Activated T-cell treated with anti-CD3 and anti-CD28 coated beads, Interleukin-2, amount 50 U/mL, for 1 hour (primary cell): ENCODE data around the gene TMEM231.
"Not testable (repeated sequence)": the region's sequence is repeated elsewhere in the genome, so short reads cannot be mapped to it uniquely, and the experiment has no call there.

Experiments used
- DNase-seq: peaks from one replicate; pipeline ENCODE4 v3.0.0-alpha.2; 2020

TMEM231 gene

GRCh38 chr16:75566040-75566757 lies 10.1 kb upstream of the TMEM231 start, which contains the start of gene GABARAPL2:
Gene GABARAPL2, plus strand, starts transcription at chr16:75566379. Its CDS starts 108 bp downstream, at chr16:75566487.
- DNase-seq = peak; percentile 97

DNA sequence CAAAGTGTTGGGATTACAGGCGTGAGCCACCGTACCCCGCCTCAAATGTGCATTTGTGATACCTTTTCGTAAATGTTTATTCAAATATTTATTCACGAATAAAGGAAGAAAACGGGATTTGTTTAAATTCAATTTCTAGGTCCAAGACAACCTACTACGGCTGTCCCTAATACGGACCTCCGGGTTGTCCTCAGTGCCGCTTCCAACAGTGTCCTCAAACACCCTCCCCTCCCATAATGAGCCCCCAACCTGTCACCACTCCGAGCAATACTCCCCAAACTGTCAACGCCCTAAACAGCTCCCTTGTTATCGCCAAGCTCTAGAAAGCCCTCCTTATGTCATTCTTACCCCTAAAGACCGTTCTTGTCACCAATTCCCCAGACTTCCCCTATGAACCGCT lies 9.6 kb upstream of the TMEM231 start:
- no peak for DNase-seq

DNA sequence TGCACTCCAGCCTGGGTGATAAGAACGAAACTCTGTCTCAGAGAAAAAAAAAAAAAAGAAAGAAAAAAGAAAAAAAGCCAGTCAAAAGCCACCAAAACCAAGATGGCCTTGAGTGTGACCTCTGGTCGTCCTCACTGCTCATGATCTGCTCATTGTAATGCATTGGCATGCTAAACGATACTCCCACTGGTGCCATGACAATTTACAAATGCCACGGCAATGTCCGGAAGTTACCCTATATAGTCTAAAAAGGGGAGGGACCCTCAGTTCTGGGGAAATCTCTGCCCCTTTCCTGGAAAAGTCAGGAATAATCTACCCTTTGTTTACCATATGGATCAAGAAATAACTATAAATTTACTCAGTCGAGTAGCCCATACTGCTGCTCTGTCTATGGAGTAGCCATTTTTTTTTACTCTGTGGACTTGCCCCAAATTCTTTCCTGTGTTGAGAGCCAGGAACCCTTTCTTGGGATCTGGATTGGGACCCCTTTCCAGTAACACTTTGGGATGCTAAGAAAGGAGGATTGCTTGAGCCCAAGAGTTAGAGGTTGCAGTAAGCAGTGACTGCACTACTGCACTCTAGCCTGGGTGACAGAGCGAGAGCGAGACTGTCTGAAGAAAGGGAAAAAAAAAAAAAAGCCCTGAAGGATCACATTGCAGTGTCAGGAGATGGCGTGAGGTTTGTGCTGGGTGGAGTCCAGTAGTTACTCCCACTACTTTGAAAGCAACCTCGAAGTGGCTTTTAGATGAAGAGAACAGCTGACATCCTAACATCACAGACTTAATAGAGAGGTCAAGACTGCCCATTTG lies 3.7 kb upstream of the TMEM231 start:
- no peak for DNase-seq

- DNase-seq = no peak
Measured at GRCh38 chr16:75558846-75559401, 2.9 kb upstream of the TMEM231 start.

DNA sequence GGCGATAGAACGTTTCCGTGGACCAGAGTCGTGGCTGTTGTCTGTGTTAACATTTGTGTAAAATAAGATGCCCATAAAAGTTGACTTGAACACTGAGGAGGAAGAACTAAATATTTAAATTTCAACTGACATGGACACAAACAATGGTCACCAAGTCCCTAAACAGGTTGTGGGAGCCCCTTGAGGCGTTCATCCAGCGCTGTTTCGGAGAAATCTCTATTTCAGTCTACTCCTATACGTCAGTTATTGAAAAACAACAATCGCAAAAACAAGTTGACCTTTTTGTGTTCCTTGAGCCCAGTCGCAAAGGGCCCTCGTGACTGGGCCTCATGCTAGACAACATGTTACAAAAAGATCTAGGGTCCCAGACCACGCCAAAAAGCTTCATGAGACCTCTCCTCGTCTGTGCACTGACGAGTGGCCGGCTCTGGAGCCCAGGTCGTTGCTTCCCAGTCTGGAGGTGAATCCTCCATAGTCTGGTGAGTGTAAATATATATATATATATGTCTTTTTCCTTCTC lies 439 bp upstream of the TMEM231 start:
- no peak for DNase-seq

- no peak for DNase-seq
Measured at GRCh38 chr16:75555213-75555706, 792 bp downstream of the TMEM231 start.

- no peak for DNase-seq
Measured at GRCh38 chr16:75552951-75553350, 3.1 kb downstream of the TMEM231 start.

DNA sequence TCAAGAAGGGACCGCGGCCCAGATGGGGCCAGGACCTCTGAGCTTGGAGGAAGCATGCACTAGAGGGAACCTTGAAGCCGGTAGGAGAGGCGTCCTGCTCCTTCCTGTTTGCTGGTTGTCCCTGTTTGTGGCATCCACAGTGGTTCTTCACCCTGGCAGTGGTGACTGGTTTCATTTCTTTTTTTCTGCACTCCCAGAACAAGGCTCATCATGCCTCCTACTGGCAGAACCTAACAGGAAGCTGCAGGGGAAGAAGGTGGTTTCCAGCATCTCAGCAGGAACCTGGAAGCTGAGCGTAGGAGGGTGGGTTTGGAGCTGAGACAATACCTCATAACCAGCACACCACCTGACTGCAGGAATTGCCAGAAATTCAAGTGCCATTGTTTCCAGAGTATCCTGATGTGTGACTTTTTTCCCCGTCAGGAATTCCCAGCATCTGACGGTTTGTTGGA lies 5.8 kb downstream of the TMEM231 start:
- no peak for DNase-seq

GRCh38 chr16:75548456-75548855 lies 7.6 kb downstream of the TMEM231 start:
- not testable (repeated sequence) for DNase-seq

GRCh38 chr16:75546293-75546692 lies 9.8 kb downstream of the TMEM231 start:
- no peak for DNase-seq

GRCh38 chr16:75545879-75546278 lies 10.2 kb downstream of the TMEM231 start:
- DNase-seq = not testable (repeated sequence)

GRCh38 chr16:75542462-75542861 lies 13.6 kb downstream of the TMEM231 start:
- DNase-seq = not testable (repeated sequence)

GRCh38 chr16:75541236-75541635 lies 14.8 kb downstream of the TMEM231 start:
- DNase-seq = no peak

DNA sequence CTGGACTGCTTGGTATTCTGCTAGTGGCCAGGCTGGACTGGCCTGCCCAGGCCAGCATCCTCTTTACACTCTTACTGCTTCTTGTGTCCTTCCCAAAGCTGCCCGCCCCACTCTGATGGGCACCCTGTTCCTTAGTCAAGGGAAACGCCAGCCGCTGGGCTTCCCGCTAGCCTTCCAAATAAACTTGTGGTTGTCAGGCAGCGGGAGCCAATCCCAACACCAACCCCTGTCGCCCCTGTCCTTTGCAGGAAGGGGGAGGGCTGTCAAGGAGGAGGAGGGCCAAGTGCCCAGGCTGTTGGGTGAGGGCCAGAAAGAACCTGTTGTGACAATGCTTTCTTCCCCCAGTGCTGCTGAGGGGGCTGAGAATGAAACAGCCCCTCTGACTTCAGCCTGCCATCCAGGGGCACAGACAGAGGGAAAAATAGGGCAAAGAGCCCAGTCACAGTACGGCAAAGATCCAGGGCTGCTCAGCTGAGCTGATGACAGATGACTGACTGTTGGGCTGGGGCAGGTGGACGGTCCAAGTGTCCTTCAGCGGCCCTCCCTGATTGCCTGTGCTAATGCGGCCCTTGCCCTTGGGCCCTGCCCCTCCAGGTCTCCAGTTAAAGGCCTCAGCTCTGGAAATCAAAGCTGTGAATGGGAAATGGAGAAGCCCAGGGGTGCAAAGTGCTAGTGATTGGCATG lies 17.0 kb downstream of the TMEM231 start:
- not testable (repeated sequence) for DNase-seq

DNA sequence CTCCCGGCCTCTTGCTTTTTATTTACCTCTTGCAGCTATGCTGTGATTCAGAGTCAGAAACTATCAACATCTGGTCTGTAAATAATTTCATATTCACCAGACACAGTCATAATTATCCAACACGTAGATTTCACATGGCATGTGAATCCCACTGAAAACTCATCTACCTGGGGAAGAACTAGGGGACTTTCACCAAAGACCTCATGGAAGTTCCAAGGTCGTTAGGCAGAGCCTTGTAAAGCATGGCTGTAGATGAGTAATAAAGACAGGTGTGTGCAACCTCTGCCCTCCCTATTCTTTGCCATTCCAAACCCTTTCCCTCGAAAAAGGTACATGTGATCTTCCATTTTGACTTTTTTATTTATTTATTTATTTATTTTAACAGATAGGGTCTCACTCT lies 18.3 kb downstream of the TMEM231 start:
- no peak for DNase-seq

DNA sequence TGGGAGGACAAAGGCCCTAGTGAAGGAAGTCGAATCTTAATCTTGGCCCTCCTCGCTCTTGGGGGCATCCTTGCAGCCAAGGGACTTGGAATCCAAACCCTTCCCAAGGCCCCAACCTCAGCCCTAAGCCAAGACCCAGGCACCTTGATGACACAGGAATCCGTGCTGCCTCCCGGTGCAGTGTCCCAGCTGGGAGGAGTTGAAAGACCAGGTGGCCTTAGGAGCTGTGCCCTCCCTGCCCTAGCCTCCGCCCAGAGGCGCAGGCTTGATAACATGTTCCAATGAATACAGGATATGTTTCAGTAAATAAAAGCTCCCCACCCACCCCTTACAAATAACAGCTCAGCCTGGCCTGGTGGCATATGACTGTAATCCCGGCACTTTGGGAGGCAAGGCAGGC lies 20.2 kb downstream of the TMEM231 start, which contains the start of gene CHST5:
Gene CHST5, minus strand, starts transcription at position 208 of the 400 bp plus-strand sequence. CDS start 5,724 bp downstream, outside the sequence.
- DNase-seq = no peak

GRCh38 chr16:75535211-75535843 lies 20.7 kb downstream of the TMEM231 start:
- no peak for DNase-seq

DNA sequence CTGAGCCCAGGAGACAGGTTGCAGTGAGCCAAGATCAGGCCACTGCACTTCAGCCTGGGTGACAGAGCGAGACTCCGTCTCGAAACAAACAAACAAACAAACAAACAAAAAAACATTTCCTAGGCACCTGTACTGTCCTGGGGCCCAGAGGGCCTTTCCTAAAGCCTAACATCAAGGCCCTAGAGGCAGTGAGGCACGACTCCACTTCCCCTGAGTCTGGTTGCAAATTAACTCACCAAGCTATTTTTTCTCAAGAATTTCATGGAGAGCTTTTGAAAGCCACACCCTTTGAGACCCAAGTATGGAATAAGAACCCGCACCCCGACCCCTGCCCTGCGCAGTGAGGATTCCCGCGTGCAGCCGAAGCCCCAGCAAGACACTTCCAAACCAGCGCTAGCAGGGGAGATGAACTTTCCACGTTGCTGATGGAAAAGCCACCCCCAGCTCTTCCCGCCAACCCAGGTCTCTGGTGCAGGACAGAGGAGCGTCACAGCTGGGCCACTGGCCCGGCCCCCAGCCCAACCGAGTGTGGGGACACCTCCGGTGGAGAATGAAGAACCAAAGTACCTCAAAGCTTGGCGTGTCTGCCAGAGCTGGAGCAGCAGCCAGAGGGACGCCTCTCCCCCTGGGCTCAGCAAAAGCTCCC lies 21.4 kb downstream of the TMEM231 start:
- no peak for DNase-seq

DNA sequence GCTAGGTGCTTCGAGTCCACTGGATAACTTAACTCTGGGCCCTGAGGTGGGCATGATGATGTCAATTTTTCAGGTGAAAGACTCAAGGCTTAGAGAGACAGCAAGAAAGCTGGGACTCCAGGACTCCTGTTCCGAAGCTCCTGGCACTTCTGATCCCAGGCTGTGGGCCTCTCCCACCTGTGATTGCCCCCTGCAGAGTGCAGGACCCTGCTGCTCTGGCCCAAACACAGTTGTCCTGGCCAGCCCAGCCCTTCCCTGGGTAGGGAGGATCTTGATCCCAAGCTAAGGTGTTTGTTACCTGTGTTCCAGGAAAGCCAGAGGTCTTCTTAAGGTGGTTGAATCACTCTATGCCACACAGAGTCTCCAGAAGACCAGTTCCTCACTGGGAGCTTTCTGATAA lies 23.3 kb downstream of the TMEM231 start:
- no peak for DNase-seq

- no peak for DNase-seq
Measured at GRCh38 chr16:75532142-75532765, 23.8 kb downstream of the TMEM231 start.

- DNase-seq = no peak
Measured at GRCh38 chr16:75529959-75530358, 26.1 kb downstream of the TMEM231 start.
